Activated CD4-positive, alpha-beta T cell treated with anti-CD3 and anti-CD28 coated beads, Interleukin-2, amount 10 ng/mL, durations not matched to agents 24 days and 14 days (primary cell): Measurements from ENCODE around the gene SPOCD1. TPM values are rescaled to one million over a fixed set of nuclear protein-coding genes. Genes with fewer than 3 reads are reported as not detected.
A peak's percentile ranks its signal among the peaks of the same experiment; 100 is the strongest.

Source experiments
- DNase-seq: peaks from one replicate; pipeline ENCODE4 v3.0.0; 2022
- H3K27ac Mint-ChIP-seq: one replicate; pipeline ENCODE4 v1.8.0; 2022; ENCODE audit warnings: mild to moderate bottlenecking, mixed read lengths
- H3K27me3 Mint-ChIP-seq: one replicate; pipeline ENCODE4 v1.8.0; 2022; ENCODE audit warnings: mixed read lengths
- H3K36me3 Mint-ChIP-seq: one replicate; pipeline ENCODE4 v1.8.0; 2022; ENCODE audit warnings: low read depth, mild to moderate bottlenecking, mixed read lengths
- H3K4me1 Mint-ChIP-seq: one replicate; pipeline ENCODE4 v1.8.0; 2021; ENCODE audit warnings: mixed read lengths
- H3K4me3 Mint-ChIP-seq: one replicate; pipeline ENCODE4 v1.8.0; 2022; ENCODE audit warnings: mild to moderate bottlenecking, moderate library complexity, mixed read lengths
- H3K9me3 Mint-ChIP-seq: one replicate; pipeline ENCODE4 v1.8.0; 2021; ENCODE audit warnings: mixed read lengths
- intact Hi-C: fragments of 100-400 bp; cut with micrococcal nuclease; formaldehyde crosslinking; loops from one replicate; pipeline ENCODE4 v1.15.1; 2023
- total RNA-seq: library from RNA; stranded (reverse); gene quantifications from 2 replicates; pipeline ENCODE4 v1.2.3, GENCODE V29; 2022

Gene SPOCD1
- total RNA-seq: not detected in 2 replicates

- Mint-ChIP-seq H3K4me3 (no peak within 1 kb of the TSS), H3K4me1 (peaks cover 6% of the 10 kb centered on the region), H3K27ac (no peak within 1 kb of the TSS), H3K9me3 (no peaks in the 10 kb centered on the region), H3K36me3 (no peaks in the 10 kb centered on the region), H3K27me3 (peaks cover 2% of the 10 kb centered on the region)
- peak; percentile 94 for DNase-seq
- intact Hi-C loops: loop anchor here (1.0 to 5.0 kb wide), 2 partner anchors 148 to 246 kb away; no protein-coding TSS in a partner anchor
These were observed at the start of gene SPOCD1 for GRCh38 chr1:31815752-31816500. SPOCD1 (minus strand) TSS chr1:31816022; CDS start chr1:31815333, 689 bp downstream.

- DNase-seq: no peak
- H3K27me3 Mint-ChIP-seq: no peaks in the 10 kb centered on the region
These were observed 46.2 kb upstream of the SPOCD1 start for GRCh38 chr1:31862071-31862470.

GRCh38 chr1:31861346-31861745 is 45.5 kb upstream of the SPOCD1 start:
- Mint-ChIP-seq H3K27me3 (no peaks in the 10 kb centered on the region), H3K36me3 (no peaks in the 10 kb centered on the region), H3K4me3 (no peak overlapping the region), H3K4me1 (no peaks in the 10 kb centered on the region), H3K9me3 (no peaks in the 10 kb centered on the region), H3K27ac (no peak overlapping the region)
- no peak for DNase-seq
- intact Hi-C loops: no loop called here

More at GRCh38 chr1:31862071-31862470, 46.2 kb upstream of the SPOCD1 start:
- intact Hi-C loops: no loop called here
- Mint-ChIP-seq H3K4me3 (no peak overlapping the region), H3K9me3 (no peaks in the 10 kb centered on the region), H3K36me3 (no peaks in the 10 kb centered on the region), H3K27ac (no peak overlapping the region), H3K4me1 (no peaks in the 10 kb centered on the region)

GRCh38 chr1:31860581-31860980 is 44.8 kb upstream of the SPOCD1 start:
- H3K4me3 Mint-ChIP-seq: no peak overlapping the region
- no peak for DNase-seq
- no peaks in the 10 kb centered on the region for H3K9me3 Mint-ChIP-seq
- no peaks in the 10 kb centered on the region for H3K27me3 Mint-ChIP-seq
- H3K4me1 Mint-ChIP-seq: no peaks in the 10 kb centered on the region
- no peaks in the 10 kb centered on the region for H3K36me3 Mint-ChIP-seq
- H3K27ac Mint-ChIP-seq: no peak overlapping the region
- intact Hi-C loops: no loop called here

- no peaks in the 10 kb centered on the region for H3K27me3 Mint-ChIP-seq
These were observed 43.9 kb upstream of the SPOCD1 start for GRCh38 chr1:31859719-31860118.

GRCh38 chr1:31859044-31859443 is 43.2 kb upstream of the SPOCD1 start:
- H3K36me3 Mint-ChIP-seq: no peaks in the 10 kb centered on the region
- no peak overlapping the region for H3K4me3 Mint-ChIP-seq
- no peak overlapping the region for H3K27ac Mint-ChIP-seq
- intact Hi-C loops: no loop called here
- H3K27me3 Mint-ChIP-seq: no peaks in the 10 kb centered on the region
- H3K4me1 Mint-ChIP-seq: no peaks in the 10 kb centered on the region
- H3K9me3 Mint-ChIP-seq: no peaks in the 10 kb centered on the region
- no peak for DNase-seq

More at GRCh38 chr1:31859719-31860118, 43.9 kb upstream of the SPOCD1 start:
- intact Hi-C loops: no loop called here
- Mint-ChIP-seq H3K9me3 (no peaks in the 10 kb centered on the region), H3K4me3 (no peak overlapping the region), H3K36me3 (no peaks in the 10 kb centered on the region), H3K27ac (no peak overlapping the region), H3K4me1 (no peaks in the 10 kb centered on the region)
- no peak for DNase-seq

- no peak overlapping the region for H3K27ac Mint-ChIP-seq
- no peaks in the 10 kb centered on the region for H3K9me3 Mint-ChIP-seq
- no peaks in the 10 kb centered on the region for H3K27me3 Mint-ChIP-seq
- intact Hi-C loops: no loop called here
- no peaks in the 10 kb centered on the region for H3K36me3 Mint-ChIP-seq
- no peaks in the 10 kb centered on the region for H3K4me1 Mint-ChIP-seq
- DNase-seq: no peak
- no peak overlapping the region for H3K4me3 Mint-ChIP-seq
These were observed 42.0 kb upstream of the SPOCD1 start for GRCh38 chr1:31857863-31858262.

- intact Hi-C loops: no loop called here
- H3K27me3 Mint-ChIP-seq: no peaks in the 10 kb centered on the region
- H3K27ac Mint-ChIP-seq: no peak overlapping the region
- no peaks in the 10 kb centered on the region for H3K36me3 Mint-ChIP-seq
- no peaks in the 10 kb centered on the region for H3K4me1 Mint-ChIP-seq
- no peak overlapping the region for H3K4me3 Mint-ChIP-seq
- no peak for DNase-seq
- no peaks in the 10 kb centered on the region for H3K9me3 Mint-ChIP-seq
These were observed 40.3 kb upstream of the SPOCD1 start for GRCh38 chr1:31856140-31856539.

- Mint-ChIP-seq H3K27me3 (no peaks in the 10 kb centered on the region), H3K36me3 (no peaks in the 10 kb centered on the region), H3K9me3 (no peaks in the 10 kb centered on the region), H3K4me1 (no peaks in the 10 kb centered on the region), H3K27ac (no peak overlapping the region), H3K4me3 (no peak overlapping the region)
- DNase-seq: no peak
- intact Hi-C loops: no loop called here
These were observed 39.4 kb upstream of the SPOCD1 start for GRCh38 chr1:31855038-31855845.

- no peak for DNase-seq
- Mint-ChIP-seq H3K9me3 (no peaks in the 10 kb centered on the region), H3K4me3 (peak overlapping the region; percentile 17), H3K4me1 (peaks cover 37% of the 10 kb centered on the region), H3K36me3 (no peaks in the 10 kb centered on the region), H3K27ac (no peak overlapping the region), H3K27me3 (no peaks in the 10 kb centered on the region)
- intact Hi-C loops: no loop called here
These were observed 33.8 kb upstream of the SPOCD1 start for GRCh38 chr1:31849653-31850052.

GRCh38 chr1:31848381-31848897 is 32.6 kb upstream of the SPOCD1 start:
- peak; percentile 82 for DNase-seq
- Mint-ChIP-seq H3K36me3 (no peaks in the 10 kb centered on the region), H3K9me3 (no peaks in the 10 kb centered on the region), H3K27me3 (no peaks in the 10 kb centered on the region), H3K4me3 (peak overlapping the region; percentile 52), H3K4me1 (peaks cover 38% of the 10 kb centered on the region), H3K27ac (peak overlapping the region; percentile 81)
- intact Hi-C loops: no loop called here

- intact Hi-C loops: no loop called here
- no peaks in the 10 kb centered on the region for H3K27me3 Mint-ChIP-seq
- no peak for DNase-seq
- peak overlapping the region; percentile 35 for H3K27ac Mint-ChIP-seq
- H3K4me3 Mint-ChIP-seq: no peak overlapping the region
- peaks cover 39% of the 10 kb centered on the region for H3K4me1 Mint-ChIP-seq
- no peaks in the 10 kb centered on the region for H3K36me3 Mint-ChIP-seq
- H3K9me3 Mint-ChIP-seq: no peaks in the 10 kb centered on the region
These were observed 30.7 kb upstream of the SPOCD1 start for GRCh38 chr1:31846484-31846883.

GRCh38 chr1:31843506-31843905 is 27.7 kb upstream of the SPOCD1 start:
- H3K27ac Mint-ChIP-seq: no peak overlapping the region
- intact Hi-C loops: no loop called here
- H3K4me1 Mint-ChIP-seq: peaks cover 28% of the 10 kb centered on the region
- no peaks in the 10 kb centered on the region for H3K27me3 Mint-ChIP-seq
- no peaks in the 10 kb centered on the region for H3K36me3 Mint-ChIP-seq
- H3K4me3 Mint-ChIP-seq: no peak overlapping the region
- no peak for DNase-seq
- no peaks in the 10 kb centered on the region for H3K9me3 Mint-ChIP-seq
